GM21526 (cell line): ENCODE results near the gene PDGFRB.

ENCODE experiments used
- ATAC-seq: cut with Tn5 transposase; IDR thresholded peaks from one replicate; pipeline ENCODE4 v1.9.1; 2021; ENCODE audit warnings: moderate library complexity; ENCODE audit not compliant: unreplicated experiment, low FRiP score

PDGFRB gene

GRCh38 chr5:150155258-150156026, at the start of gene PDGFRB:
TSS of gene PDGFRB (minus strand) at chr5:150155845. CDS start at chr5:150137047, 18,798 bp downstream.
- ATAC-seq = no peak

- ATAC-seq = no peak
These were observed 48.9 kb upstream of the PDGFRB start for GRCh38 chr5:150204590-150204960.

DNA sequence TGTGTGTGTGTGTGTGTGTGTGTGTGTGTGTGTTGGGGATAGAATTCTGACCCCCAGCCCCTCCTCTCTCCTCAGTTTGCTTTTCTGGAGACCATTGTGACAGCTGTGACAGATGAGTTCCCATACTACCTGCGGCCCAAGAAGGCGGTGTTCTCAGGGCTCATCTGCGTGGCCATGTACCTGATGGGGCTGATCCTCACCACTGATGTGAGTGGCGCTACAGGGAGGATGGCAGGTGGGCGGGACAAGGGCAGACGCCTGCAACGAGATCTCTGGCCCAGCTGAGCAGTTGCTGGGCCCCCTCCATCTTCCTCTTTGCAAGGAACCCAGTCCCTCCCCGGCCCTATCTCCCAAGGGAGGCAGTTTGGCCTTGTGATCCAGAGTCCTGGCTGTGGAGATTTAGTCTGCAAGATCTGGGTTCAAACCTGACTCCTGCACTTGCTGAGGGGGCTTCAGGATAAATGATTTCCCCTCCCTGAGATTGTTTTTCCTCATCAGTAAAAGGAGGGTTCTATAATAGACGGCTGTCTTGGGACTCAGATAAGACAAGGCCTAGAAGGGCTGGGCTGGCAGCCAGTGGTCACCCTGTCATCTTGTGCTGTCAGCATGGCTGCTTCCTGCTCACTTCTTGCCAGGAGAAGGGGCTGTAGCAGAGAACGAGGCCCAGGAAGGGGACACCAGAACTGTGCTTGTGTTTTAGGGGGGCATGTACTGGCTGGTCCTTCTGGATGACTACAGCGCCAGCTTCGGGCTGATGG, 48.4 kb upstream of the PDGFRB start:
- ATAC-seq = no peak

- no peak for ATAC-seq
These were observed 46.9 kb upstream of the PDGFRB start for GRCh38 chr5:150202501-150202900.

- ATAC-seq = no peak
These were observed 41.8 kb upstream of the PDGFRB start for GRCh38 chr5:150197476-150197875.

- no peak for ATAC-seq
These were observed 41.3 kb upstream of the PDGFRB start for GRCh38 chr5:150196986-150197385.

GRCh38 chr5:150196514-150196913, 40.9 kb upstream of the PDGFRB start:
- no peak for ATAC-seq

DNA sequence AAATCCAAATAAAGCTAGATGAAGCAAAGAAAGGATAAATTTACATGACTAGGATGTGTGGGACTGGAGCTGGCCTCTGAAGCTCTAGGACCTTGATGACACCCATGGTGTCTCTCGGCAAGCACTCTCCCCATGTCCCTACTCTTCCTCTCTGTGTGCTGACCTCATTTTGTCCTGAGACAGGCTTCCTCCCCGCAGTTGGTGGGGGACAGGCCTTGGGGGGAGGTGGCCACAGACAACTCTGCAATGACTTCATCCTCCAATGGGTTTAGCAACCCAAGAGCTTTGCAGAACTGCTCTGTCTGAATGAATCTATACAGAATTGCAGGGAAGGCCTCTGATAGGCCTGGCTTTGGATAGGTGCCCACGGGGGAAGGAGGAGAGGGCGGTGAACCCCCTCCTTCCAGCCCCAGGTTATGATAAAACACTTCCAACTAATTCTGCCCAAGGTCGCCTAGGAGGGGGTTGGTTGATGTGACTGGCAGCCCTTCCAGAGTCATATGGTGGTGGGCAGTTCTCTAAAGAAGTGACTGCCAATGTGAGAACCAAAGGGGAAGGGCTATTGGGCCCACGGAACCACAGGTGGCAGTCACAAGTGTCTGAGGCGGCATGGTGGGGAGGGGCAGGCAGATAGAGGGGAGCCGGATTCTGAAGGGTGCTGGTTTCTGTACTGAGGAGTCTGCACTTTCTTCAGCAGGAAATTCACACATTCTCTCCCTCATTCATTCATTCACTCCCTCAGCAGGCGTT, 40.3 kb upstream of the PDGFRB start:
- ATAC-seq = no peak

GRCh38 chr5:150192462-150192861, 36.8 kb upstream of the PDGFRB start:
- no peak for ATAC-seq

- no peak for ATAC-seq
These were observed 35.3 kb upstream of the PDGFRB start for GRCh38 chr5:150190987-150191386.

- no peak for ATAC-seq
These were observed 34.9 kb upstream of the PDGFRB start for GRCh38 chr5:150190503-150190979.

- ATAC-seq = no peak
These were observed 34.3 kb upstream of the PDGFRB start, which contains the start of gene SLC6A7 for GRCh38 chr5:150189728-150190502. TSS of gene SLC6A7 (plus strand) at chr5:150190062. CDS start at chr5:150190328, 266 bp downstream.

- no peak for ATAC-seq
These were observed 33.7 kb upstream of the PDGFRB start for GRCh38 chr5:150189326-150189725.

GRCh38 chr5:150188146-150188842, 32.6 kb upstream of the PDGFRB start:
- ATAC-seq = no peak

DNA sequence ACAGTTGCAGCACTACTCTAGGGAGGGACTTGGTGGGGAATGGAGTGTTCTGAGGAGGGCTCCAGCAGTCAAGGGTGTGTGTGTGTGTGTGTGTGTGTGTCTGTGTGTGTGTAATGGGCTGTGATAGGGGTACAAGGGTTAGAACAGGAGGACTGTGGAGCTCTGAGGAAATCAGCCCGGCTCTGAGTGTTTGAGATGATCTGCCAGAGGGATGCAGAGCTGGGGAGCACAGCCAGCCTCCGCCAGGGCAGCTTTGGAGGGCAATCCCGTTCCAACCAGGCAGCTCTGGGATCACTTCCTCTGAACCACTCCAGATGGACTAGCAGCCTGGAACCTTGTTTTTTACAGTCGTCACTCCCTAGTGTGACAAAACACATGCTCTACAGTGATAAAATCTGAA, 31.3 kb upstream of the PDGFRB start:
- ATAC-seq = no peak

DNA sequence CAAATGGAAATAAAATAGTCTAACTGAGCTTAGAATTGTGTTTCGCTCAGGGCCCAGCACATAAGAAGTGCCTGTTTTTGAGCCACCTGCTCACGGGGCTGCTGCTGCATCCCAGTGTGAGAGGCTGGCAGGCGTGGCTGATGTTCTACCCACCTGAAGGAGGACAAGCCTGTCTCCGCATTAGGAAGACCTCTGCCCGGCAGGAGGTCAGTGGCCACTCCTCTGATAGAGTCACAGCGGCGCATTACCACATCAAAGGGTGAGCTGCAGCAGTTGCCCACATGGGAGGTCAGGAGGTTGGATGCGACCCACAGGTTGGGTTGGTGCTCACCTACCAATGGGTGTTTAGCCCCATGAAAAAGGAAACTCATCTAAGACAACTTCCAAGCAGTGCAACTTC, 30.5 kb upstream of the PDGFRB start:
- no peak for ATAC-seq

DNA sequence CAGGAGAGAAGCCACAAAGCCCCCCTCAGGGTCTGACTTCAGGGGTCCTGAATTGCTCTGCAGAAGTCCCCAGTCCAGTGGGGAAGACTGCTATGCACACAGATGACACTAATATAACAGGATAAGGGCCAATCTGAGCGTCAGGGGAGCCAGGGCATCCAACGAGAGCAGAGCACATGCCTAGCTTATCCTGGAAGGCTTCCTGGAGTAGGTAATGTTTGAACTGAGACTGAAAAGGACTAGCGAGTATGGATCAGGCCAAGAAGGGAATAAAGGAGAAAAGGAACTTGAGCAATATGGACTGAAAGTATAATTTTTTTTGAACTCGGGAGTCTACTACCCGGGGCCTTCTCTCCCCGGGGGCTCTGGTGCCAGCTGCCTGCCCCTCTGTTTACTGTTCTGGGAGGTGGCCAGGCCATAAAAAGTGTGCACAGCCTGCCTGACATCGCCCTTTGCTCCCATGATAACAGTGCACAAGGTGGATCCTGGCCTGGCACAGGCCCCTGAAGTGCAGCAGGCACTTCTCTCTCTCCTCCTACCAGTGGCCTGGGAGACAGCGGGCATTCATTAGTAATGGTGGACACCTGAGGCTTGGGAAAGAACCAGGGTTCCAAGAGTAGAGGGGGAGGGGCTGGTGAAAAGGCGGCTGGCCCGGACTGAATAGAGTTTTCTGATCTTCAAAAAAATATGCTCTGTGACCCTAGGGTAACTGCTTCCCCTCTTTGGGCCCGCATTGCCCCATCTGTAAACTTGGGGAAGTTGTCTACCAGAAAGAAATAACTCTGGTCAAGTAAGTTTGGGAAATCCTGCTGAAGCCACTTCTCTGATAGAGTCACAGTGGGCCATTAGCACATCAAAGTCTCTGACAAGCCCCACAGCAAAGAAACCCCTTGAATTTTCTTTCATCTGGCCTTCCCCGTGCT, 29.6 kb upstream of the PDGFRB start:
- no peak for ATAC-seq

DNA sequence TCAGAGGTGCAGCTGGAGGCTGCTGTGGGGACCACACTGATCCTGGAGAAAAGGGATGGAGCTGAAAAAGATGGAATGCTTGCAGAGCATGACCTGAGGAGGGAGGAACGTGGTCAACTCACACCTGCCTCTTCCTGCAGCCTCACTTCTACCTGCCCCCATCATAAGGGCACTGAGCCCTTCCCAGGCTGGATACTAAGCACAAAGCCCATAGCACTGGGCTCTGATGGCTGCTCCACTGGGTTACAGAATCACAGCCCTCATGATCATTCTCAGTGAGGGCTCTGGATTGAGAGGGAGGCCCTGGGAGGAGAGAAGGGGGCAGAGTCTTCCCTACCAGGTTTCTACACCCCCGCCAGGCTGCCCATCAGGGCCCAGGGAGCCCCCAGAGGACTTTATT, 28.4 kb upstream of the PDGFRB start:
- no peak for ATAC-seq

DNA sequence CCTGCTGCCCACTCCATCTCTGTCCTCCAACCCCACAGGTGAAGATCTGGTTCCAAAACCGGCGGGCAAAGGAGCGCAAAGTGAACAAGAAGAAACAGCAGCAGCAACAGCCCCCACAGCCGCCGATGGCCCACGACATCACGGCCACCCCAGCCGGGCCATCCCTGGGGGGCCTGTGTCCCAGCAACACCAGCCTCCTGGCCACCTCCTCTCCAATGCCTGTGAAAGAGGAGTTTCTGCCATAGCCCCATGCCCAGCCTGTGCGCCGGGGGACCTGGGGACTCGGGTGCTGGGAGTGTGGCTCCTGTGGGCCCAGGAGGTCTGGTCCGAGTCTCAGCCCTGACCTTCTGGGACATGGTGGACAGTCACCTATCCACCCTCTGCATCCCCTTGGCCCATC, 27.8 kb upstream of the PDGFRB start:
- ATAC-seq = no peak
